ENCODE results near the gene BANP. TPM values are rescaled to one million over a fixed set of nuclear protein-coding genes. Genes with fewer than 3 reads are reported as not detected.
"Not testable (repeated sequence)": the region's sequence is repeated elsewhere in the genome, so short reads cannot be mapped to it uniquely, and the experiment has no call there.

BANP gene
- total RNA-seq, 1 donor from 2014 or later = 44.0 TPM

- no peaks in the 10 kb centered on the region for H3K9me3 ChIP-seq
- no peak overlapping the region for H3K4me3 ChIP-seq
- TF ChIP-seq POLR2AphosphoS5 (IDR thresholded peaks at IDR 0.05; ENCODE audit: insufficient read depth in 1 of 2, low read depth in 1 of 2) = no peak
- TF ChIP-seq, protein P1, sequence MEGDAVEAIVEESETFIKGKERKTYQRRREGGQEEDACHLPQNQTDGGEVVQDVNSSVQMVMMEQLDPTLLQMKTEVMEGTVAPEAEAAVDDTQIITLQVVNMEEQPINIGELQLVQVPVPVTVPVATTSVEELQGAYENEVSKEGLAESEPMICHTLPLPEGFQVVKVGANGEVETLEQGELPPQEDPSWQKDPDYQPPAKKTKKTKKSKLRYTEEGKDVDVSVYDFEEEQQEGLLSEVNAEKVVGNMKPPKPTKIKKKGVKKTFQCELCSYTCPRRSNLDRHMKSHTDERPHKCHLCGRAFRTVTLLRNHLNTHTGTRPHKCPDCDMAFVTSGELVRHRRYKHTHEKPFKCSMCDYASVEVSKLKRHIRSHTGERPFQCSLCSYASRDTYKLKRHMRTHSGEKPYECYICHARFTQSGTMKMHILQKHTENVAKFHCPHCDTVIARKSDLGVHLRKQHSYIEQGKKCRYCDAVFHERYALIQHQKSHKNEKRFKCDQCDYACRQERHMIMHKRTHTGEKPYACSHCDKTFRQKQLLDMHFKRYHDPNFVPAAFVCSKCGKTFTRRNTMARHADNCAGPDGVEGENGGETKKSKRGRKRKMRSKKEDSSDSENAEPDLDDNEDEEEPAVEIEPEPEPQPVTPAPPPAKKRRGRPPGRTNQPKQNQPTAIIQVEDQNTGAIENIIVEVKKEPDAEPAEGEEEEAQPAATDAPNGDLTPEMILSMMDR (IDR thresholded peaks at IDR 0.05) = no peak
- TF ChIP-seq POLR2A (IDR thresholded peaks at IDR 0.05) = no peak
- H3K27ac ChIP-seq = no peak overlapping the region
- no peak for DNase-seq (ENCODE audit: extremely low spot score in 2 of 2)
- H3K36me3 ChIP-seq = peaks cover 0 to 4% of the 10 kb centered on the region in 2 donors
- no peaks in the 10 kb centered on the region for H3K4me1 ChIP-seq
- intact Hi-C loops (cut with DNase I) = no loop called here
- H3K27me3 ChIP-seq = no peaks in the 10 kb centered on the region
These were observed 84.1 kb downstream of the BANP start for GRCh38 chr16:88035292-88035691.

- not testable (repeated sequence) for H3K27me3 ChIP-seq
These were observed 84.8 kb downstream of the BANP start for GRCh38 chr16:88035884-88036639.

GRCh38 chr16:88036640-88036996, 85.4 kb downstream of the BANP start:
- H3K9me3 ChIP-seq; intact Hi-C loops (cut with DNase I); H3K36me3 ChIP-seq: not testable (repeated sequence)

More at GRCh38 chr16:88035884-88036639, 84.8 kb downstream of the BANP start:
- H3K9me3 ChIP-seq; H3K4me3 ChIP-seq; H3K36me3 ChIP-seq; intact Hi-C loops (cut with DNase I); H3K27ac ChIP-seq; H3K4me1 ChIP-seq; DNase-seq (ENCODE audit: extremely low spot score in 2 of 2): not testable (repeated sequence)

GRCh38 chr16:88037359-88037758, 86.1 kb downstream of the BANP start:
- H3K27ac ChIP-seq; H3K9me3 ChIP-seq; H3K4me1 ChIP-seq; H3K4me3 ChIP-seq; DNase-seq (ENCODE audit: extremely low spot score in 2 of 2); H3K36me3 ChIP-seq; intact Hi-C loops (cut with DNase I); H3K27me3 ChIP-seq: not testable (repeated sequence)

More at GRCh38 chr16:88036640-88036996, 85.4 kb downstream of the BANP start:
- DNase-seq (ENCODE audit: extremely low spot score in 2 of 2); H3K4me3 ChIP-seq; H3K27me3 ChIP-seq; H3K27ac ChIP-seq; H3K4me1 ChIP-seq: not testable (repeated sequence)

GRCh38 chr16:88037876-88038525, 86.8 kb downstream of the BANP start:
- intact Hi-C loops (cut with DNase I); H3K27me3 ChIP-seq; H3K4me3 ChIP-seq; DNase-seq (ENCODE audit: extremely low spot score in 2 of 2); H3K9me3 ChIP-seq; H3K36me3 ChIP-seq; H3K4me1 ChIP-seq; H3K27ac ChIP-seq: not testable (repeated sequence)

DNA sequence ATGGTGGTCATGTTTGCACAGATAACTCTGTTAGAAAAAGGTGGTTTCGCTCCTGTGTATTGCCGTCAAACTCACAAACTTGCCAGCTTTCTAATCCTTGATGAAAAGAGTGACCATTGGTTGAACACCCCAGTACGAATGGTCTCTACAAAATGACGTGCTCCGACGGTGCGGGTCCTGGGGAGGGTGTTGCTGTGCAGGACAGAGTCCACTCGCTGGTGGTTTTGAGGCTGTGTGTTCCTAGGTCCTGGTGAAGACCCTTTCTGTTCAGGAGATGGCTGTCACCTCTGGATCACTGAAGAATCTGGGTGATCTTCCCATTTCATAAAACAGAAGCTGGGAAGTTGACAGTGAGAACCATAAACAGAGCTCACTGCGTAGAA, 87.3 kb downstream of the BANP start:
- H3K36me3 ChIP-seq; H3K4me3 ChIP-seq; H3K4me1 ChIP-seq; H3K27me3 ChIP-seq; H3K27ac ChIP-seq; H3K9me3 ChIP-seq; intact Hi-C loops (cut with DNase I); DNase-seq (ENCODE audit: extremely low spot score in 2 of 2): not testable (repeated sequence)

- no peaks in the 10 kb centered on the region for H3K27me3 ChIP-seq
- intact Hi-C loops (cut with DNase I) = no loop called here
- H3K9me3 ChIP-seq = no peaks in the 10 kb centered on the region
- no peak overlapping the region for H3K27ac ChIP-seq
- H3K36me3 ChIP-seq = no peaks in the 10 kb centered on the region
- no peak overlapping the region for H3K4me3 ChIP-seq
- H3K4me1 ChIP-seq = no peaks in the 10 kb centered on the region
- no peak for DNase-seq (ENCODE audit: extremely low spot score in 2 of 2)
- no peak for TF ChIP-seq POLR2AphosphoS5 (IDR thresholded peaks at IDR 0.05; ENCODE audit: insufficient read depth in 1 of 2, low read depth in 1 of 2)
- TF ChIP-seq, protein P1 (IDR thresholded peaks at IDR 0.05) = no peak
- TF ChIP-seq POLR2A (IDR thresholded peaks at IDR 0.05) = no peak
These were observed 88.4 kb downstream of the BANP start for GRCh38 chr16:88039591-88039990.

DNA sequence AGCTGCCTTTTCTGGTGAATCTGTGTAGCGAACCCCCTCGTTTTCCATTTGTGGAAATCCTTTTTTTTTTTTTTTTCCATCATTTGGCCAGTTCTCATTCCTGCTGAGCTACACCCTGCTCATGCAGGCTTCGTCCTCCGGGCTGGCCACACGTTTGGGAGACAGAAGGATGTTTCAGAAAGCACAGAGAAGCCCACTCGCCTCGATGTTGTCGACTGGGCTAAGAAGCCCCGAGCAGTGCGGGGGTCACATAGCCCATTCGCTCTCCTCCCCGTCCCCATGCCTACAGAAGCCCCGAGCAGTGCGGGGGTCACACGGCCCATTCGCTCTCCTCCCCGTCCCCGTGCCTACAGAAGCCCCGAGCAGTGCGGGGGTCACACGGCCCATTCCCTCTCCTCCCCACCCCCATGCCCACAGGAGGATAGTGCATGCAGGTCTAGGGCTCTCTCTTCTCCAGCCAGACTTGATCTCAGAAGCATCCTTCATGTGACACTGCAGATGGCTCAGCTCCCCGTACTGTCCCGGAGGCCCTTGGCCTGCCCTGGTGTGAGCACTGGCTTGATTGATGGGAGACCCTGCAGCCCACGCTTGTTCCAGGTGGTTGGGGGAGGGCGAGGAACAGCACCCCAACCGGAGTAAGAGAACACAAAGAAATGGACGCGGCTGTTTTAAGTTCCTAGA, 89.1 kb downstream of the BANP start:
- H3K36me3 ChIP-seq; DNase-seq (ENCODE audit: extremely low spot score in 2 of 2); H3K4me3 ChIP-seq; H3K4me1 ChIP-seq; H3K27ac ChIP-seq; H3K27me3 ChIP-seq; intact Hi-C loops (cut with DNase I); H3K9me3 ChIP-seq: not testable (repeated sequence)

DNA sequence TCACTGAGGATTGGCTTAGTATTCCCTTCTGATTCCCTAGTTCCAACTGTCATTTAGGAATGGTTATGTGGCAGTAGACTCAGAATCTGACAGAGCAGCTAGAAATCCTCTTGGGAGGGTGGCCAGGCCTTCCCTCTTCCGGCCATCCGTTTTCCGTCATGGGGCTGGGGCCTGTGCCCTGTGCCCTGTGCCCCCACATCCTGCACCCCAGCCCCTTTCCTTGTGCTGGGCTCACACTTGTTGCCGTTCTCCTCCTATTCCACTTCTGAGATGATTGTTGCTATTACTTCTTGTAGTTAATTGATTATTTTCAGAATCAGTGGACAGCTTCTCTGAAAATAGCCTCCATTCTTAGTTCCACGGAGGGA, 89.6 kb downstream of the BANP start:
- H3K4me1 ChIP-seq; intact Hi-C loops (cut with DNase I); H3K4me3 ChIP-seq; DNase-seq (ENCODE audit: extremely low spot score in 2 of 2); H3K9me3 ChIP-seq; H3K27me3 ChIP-seq; H3K27ac ChIP-seq; H3K36me3 ChIP-seq: not testable (repeated sequence)

- intact Hi-C loops (cut with DNase I); H3K36me3 ChIP-seq; H3K4me1 ChIP-seq; H3K9me3 ChIP-seq; H3K4me3 ChIP-seq; DNase-seq (ENCODE audit: extremely low spot score in 2 of 2); H3K27ac ChIP-seq; H3K27me3 ChIP-seq: not testable (repeated sequence)
These were observed 90.3 kb downstream of the BANP start for GRCh38 chr16:88041506-88041905.

DNA sequence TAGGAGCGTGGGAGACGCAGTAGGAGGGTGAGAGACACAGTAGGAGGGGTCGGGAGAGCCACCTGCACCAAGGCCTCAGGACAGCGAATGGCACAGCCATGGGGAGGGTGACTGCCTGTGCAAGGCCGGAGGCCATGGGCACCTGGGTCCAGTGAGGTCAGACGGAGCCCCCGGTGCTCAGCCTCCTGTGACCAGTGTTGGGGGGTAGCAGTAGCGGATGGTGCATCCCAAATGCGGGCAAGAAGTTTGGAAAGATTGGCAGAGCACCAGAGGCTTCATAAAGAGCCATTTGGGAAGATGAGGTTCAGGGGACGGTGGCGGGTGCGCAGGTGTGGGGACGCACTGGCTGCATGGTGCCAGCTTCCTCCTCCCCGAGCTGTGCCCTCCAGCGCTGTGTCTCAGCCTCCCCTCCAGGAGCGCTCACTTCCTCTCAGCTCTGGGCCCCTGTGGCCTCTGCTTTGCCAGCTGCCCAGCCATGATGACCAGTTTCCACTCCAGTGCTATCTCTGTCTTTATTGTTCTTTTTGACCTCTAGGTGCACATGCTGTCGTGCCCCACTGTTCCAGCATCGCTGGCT, 90.8 kb downstream of the BANP start:
- H3K4me3 ChIP-seq; H3K9me3 ChIP-seq; H3K36me3 ChIP-seq; DNase-seq (ENCODE audit: extremely low spot score in 2 of 2); H3K4me1 ChIP-seq; H3K27ac ChIP-seq; H3K27me3 ChIP-seq; intact Hi-C loops (cut with DNase I): not testable (repeated sequence)
